Measurements from ENCODE around the gene ITSN2. TPM values are rescaled to one million over a fixed set of nuclear protein-coding genes. Genes with fewer than 3 reads are reported as not detected.

Gene ITSN2
- total and polyA plus RNA-seq, 2 of the 8 experiments (the other 6 are each of a cell fraction or from before 2014, with no cell fraction given): 9.3 to 17.0 TPM

GRCh38 chr2:24362253-24362652 is 1.9 kb upstream of the ITSN2 start:
- FAIRE-seq: no peak
- no peak for TF ChIP-seq SP2 (IDR thresholded peaks at IDR 0.05; ENCODE audit: low read length)
- no peak for TF ChIP-seq ATF3 (IDR thresholded peaks at IDR 0.05; ENCODE audit: insufficient read depth, low read depth, low read length)
- no peak for TF ChIP-seq RFX5 (IDR thresholded peaks at IDR 0.05; ENCODE audit: borderline replicate concordance, low read depth, low read length)
- TF ChIP-seq KDM4A (IDR thresholded peaks at IDR 0.05; ENCODE audit: low read depth, low read length, severe bottlenecking): no peak
- no peak for TF ChIP-seq CHD2 (IDR thresholded peaks at IDR 0.05; ENCODE audit: low read length)
- TF ChIP-seq NANOG (IDR thresholded peaks at IDR 0.05; ENCODE audit: insufficient read depth, low read depth, low read length, poor library complexity, severe bottlenecking): no peak
- no peak for TF ChIP-seq TCF12 (IDR thresholded peaks at IDR 0.05; ENCODE audit: low read depth, low read length)
- no peak for TF ChIP-seq SP4 (IDR thresholded peaks at IDR 0.05; ENCODE audit: low read length)
- no peak for TF ChIP-seq SIN3A (conservative IDR thresholded peaks at IDR 0.05 in 1 of 2, IDR thresholded peaks at IDR 0.05 in 1 of 2; ENCODE audit: low read depth in 1 of 2, low read length in 2 of 2)
- no peak for TF ChIP-seq JUN (IDR thresholded peaks at IDR 0.05; ENCODE audit: low read depth, low read length)
- TF ChIP-seq JUND (IDR thresholded peaks at IDR 0.05; ENCODE audit: low read length): no peak
- TF ChIP-seq MAX (IDR thresholded peaks at IDR 0.05): no peak
- TF ChIP-seq SAP30 (IDR thresholded peaks at IDR 0.05; ENCODE audit: insufficient read depth, insufficient replicate concordance, low read length): no peak

More at GRCh38 chr2:24362253-24362652, 1.9 kb upstream of the ITSN2 start:
- Histone ChIP-seq H2AK5ac (ENCODE audit: low read depth, low read length) (no peak overlapping the region), H3K79me2 (ENCODE audit: control insufficient read depth in 1 of 2, insufficient read depth in 2 of 2, low read length in 2 of 2) (no peaks in the 10 kb centered on the region; a peak in 1 of 4 replicates), H3K9ac (replicated peaks in 1 of 4; ENCODE audit: extremely low read depth in 1 of 4, low read depth in 3 of 4, low read length in 3 of 4) (no peak overlapping the region), H4K20me1 (replicated peaks in 1 of 2; ENCODE audit: control insufficient read depth in 1 of 2, insufficient read depth in 2 of 2, low read length in 2 of 2) (no peaks in the 10 kb centered on the region), H2BK12ac (ENCODE audit: low read depth, low read length) (no peak overlapping the region), H3K14ac (ENCODE audit: insufficient read length) (no peak overlapping the region), H3K79me1 (ENCODE audit: low read depth, low read length) (no peaks in the 10 kb centered on the region), H3K23ac (ENCODE audit: insufficient read length) (no peak overlapping the region), H3K27me3 (replicated peaks in 1 of 4; ENCODE audit: control insufficient read depth in 3 of 4, extremely low read depth in 1 of 4, insufficient read depth in 3 of 4, low read length in 3 of 4) (peaks cover 0 to 3% (median 0%) of the 10 kb centered on the region in 4 experiments; a peak in 1 of 7 replicates), H2BK20ac (ENCODE audit: low read length) (no peak overlapping the region), H3K27ac (ENCODE audit: low read depth, low read length) (no peak overlapping the region), H4K5ac (ENCODE audit: insufficient read length, low read depth, low read length) (no peak overlapping the region), H2AFZ (ENCODE audit: low read length) (no peak overlapping the region), H3K18ac (ENCODE audit: extremely low read depth, low read length) (no peak overlapping the region), H4K8ac (ENCODE audit: extremely low read depth, insufficient read depth, low read length) (no peak overlapping the region), H2BK120ac (replicated peaks; ENCODE audit: low read depth, low read length) (no peak overlapping the region), H3K4ac (replicated peaks; ENCODE audit: insufficient read length, low read depth, low read length) (no peak overlapping the region), H3K4me2 (ENCODE audit: insufficient read depth in 1 of 2, low read depth in 2 of 2, low read length in 2 of 2) (no peak overlapping the region), H2BK15ac (ENCODE audit: low read length) (no peak overlapping the region), H3K23me2 (ENCODE audit: low read depth, low read length) (peaks cover 6% of the 10 kb centered on the region; the same call in 1 of the 2 replicates), H3K56ac (replicated peaks; ENCODE audit: insufficient read length, low read depth, low read length) (no peak overlapping the region), H2BK5ac (ENCODE audit: low read depth, low read length) (no peak overlapping the region), H3K4me3 (ENCODE audit: extremely low read depth in 1 of 4, insufficient read depth in 2 of 4, low read depth in 3 of 4, low read length in 4 of 4) (no peak overlapping the region), H3K9me3 (ENCODE audit: insufficient read depth in 2 of 2, low read depth in 1 of 2, low read length in 1 of 2) (no peaks in the 10 kb centered on the region), H3K36me3 (ENCODE audit: control insufficient read depth in 2 of 4, insufficient read depth in 4 of 4, low read length in 3 of 4) (no peaks in the 10 kb centered on the region), H4K91ac (replicated peaks; ENCODE audit: insufficient read length, low read length) (no peak overlapping the region), H3K4me1 (replicated peaks in 1 of 4; ENCODE audit: control insufficient read depth in 3 of 4, insufficient read depth in 4 of 4, low read length in 3 of 4) (peaks cover 2 to 6% (median 4%) of the 10 kb centered on the region in 4 experiments; a peak in 4 of 7 replicates)
- WGBS, 2 experiments (ENCODE audit: extremely low coverage in 1 of 2, insufficient coverage in 1 of 2, insufficient read length in 1 of 2, insufficient replicate concordance in 2 of 2, low coverage in 1 of 2, low lambda C conversion rate in 2 of 2, missing lambda C conversion rate in 1 of 2): 99% methylated on average over 4 of the region's 4 CpGs; no CpG with 5 or more reads in 1 of the 2 experiments
- CTCF ChIA-PET (ENCODE audit: partially characterized antibody): interaction anchor here (0.5 to 0.6 kb wide), 2 partner anchors 88 to 201 kb away, joined by 3 read pairs; no protein-coding TSS in a partner anchor
- no peak for DNase-seq (ENCODE audit: low read depth in 1 of 2, low spot score in 2 of 2)
- POLR2A ChIA-PET (ENCODE audit: partially characterized antibody): no interaction called here

Data from H1 (cell line).